ENCODE results near the gene MORC2. TPM values are rescaled to one million over a fixed set of nuclear protein-coding genes. Genes with fewer than 3 reads are reported as not detected.
A peak's percentile ranks its signal among the peaks of the same experiment; 100 is the strongest.

Gene MORC2
- total and polyA plus RNA-seq, 5 donors: 15.8 to 24.0 (median 17.0) TPM

GRCh38 chr22:30902496-30903357 lies 65.8 kb downstream of the MORC2 start:
- DNase-seq: no peak
- Histone ChIP-seq H3K4me1 (ENCODE audit: control insufficient read depth, insufficient read depth, low read length) (no peaks in the 10 kb centered on the region), H3K27ac (ENCODE audit: low read length) (no peak overlapping the region), H3K27me3 (ENCODE audit: control insufficient read depth, insufficient read depth) (no peaks in the 10 kb centered on the region), H3K9me3 (ENCODE audit: control insufficient read depth, low read length) (peaks cover 2% of the 10 kb centered on the region), H3K4me3 (ENCODE audit: low read length) (no peak overlapping the region)
- intact Hi-C loops (cut with DNase I): no loop called here
- WGBS: 69% methylated on average over 16 of the region's 16 CpGs
- ATAC-seq: no peak

GRCh38 chr22:30894371-30894740 lies 74.2 kb downstream of the MORC2 start:
- Histone ChIP-seq H3K9me3 (ENCODE audit: control insufficient read depth, low read length) (peaks cover 2% of the 10 kb centered on the region), H3K27me3 (ENCODE audit: control insufficient read depth, insufficient read depth) (no peaks in the 10 kb centered on the region), H3K27ac (ENCODE audit: low read length) (no peak overlapping the region), H3K4me3 (ENCODE audit: low read length) (no peak overlapping the region), H3K4me1 (ENCODE audit: control insufficient read depth, insufficient read depth, low read length) (no peaks in the 10 kb centered on the region)
- no peak for DNase-seq
- ATAC-seq: no peak
- intact Hi-C loops (cut with DNase I): no loop called here
- WGBS: 71% methylated on average over 3 of the region's 3 CpGs

- intact Hi-C loops (cut with DNase I): no loop called here
- ATAC-seq (no peak), DNase-seq (no peak)
- no peaks in the 10 kb centered on the region for H3K4me1 ChIP-seq (ENCODE audit: control insufficient read depth, insufficient read depth, low read length)
- no peaks in the 10 kb centered on the region for H3K27me3 ChIP-seq (ENCODE audit: control insufficient read depth, insufficient read depth)
- no peaks in the 10 kb centered on the region for H3K9me3 ChIP-seq (ENCODE audit: control insufficient read depth, low read length)
- H3K27ac ChIP-seq (ENCODE audit: low read length): no peak overlapping the region
- WGBS: 85% methylated on average over 23 of the region's 23 CpGs
- H3K4me3 ChIP-seq (ENCODE audit: low read length): no peak overlapping the region
Measured at GRCh38 chr22:30893434-30894370, 74.9 kb downstream of the MORC2 start.

- Histone ChIP-seq H3K27me3 (ENCODE audit: control insufficient read depth, insufficient read depth) (no peaks in the 10 kb centered on the region), H3K27ac (ENCODE audit: low read length) (no peak overlapping the region), H3K4me1 (ENCODE audit: control insufficient read depth, insufficient read depth, low read length) (no peaks in the 10 kb centered on the region), H3K9me3 (ENCODE audit: control insufficient read depth, low read length) (no peaks in the 10 kb centered on the region), H3K4me3 (ENCODE audit: low read length) (no peak overlapping the region)
- 97% methylated on average over 5 of the region's 5 CpGs for WGBS
- no peak for DNase-seq
- ATAC-seq: no peak
- intact Hi-C loops (cut with DNase I): no loop called here
Measured at GRCh38 chr22:30892731-30893221, 75.8 kb downstream of the MORC2 start.

- no peak for ATAC-seq
- no peak overlapping the region for H3K27ac ChIP-seq (ENCODE audit: low read length)
- WGBS: 94% methylated on average over 8 of the region's 8 CpGs
- DNase-seq: no peak
- H3K4me3 ChIP-seq (ENCODE audit: low read length): no peak overlapping the region
- H3K9me3 ChIP-seq (ENCODE audit: control insufficient read depth, low read length): no peaks in the 10 kb centered on the region
- no peaks in the 10 kb centered on the region for H3K4me1 ChIP-seq (ENCODE audit: control insufficient read depth, insufficient read depth, low read length)
- intact Hi-C loops (cut with DNase I): no loop called here
- H3K27me3 ChIP-seq (ENCODE audit: control insufficient read depth, insufficient read depth): no peaks in the 10 kb centered on the region
Measured at GRCh38 chr22:30892286-30892685, 76.3 kb downstream of the MORC2 start.

GRCh38 chr22:30891781-30892180 lies 76.8 kb downstream of the MORC2 start:
- no peak overlapping the region for H3K27ac ChIP-seq (ENCODE audit: low read length)
- H3K9me3 ChIP-seq (ENCODE audit: control insufficient read depth, low read length): no peaks in the 10 kb centered on the region
- H3K4me1 ChIP-seq (ENCODE audit: control insufficient read depth, insufficient read depth, low read length): no peaks in the 10 kb centered on the region
- no peak for ATAC-seq
- H3K27me3 ChIP-seq (ENCODE audit: control insufficient read depth, insufficient read depth): no peaks in the 10 kb centered on the region
- intact Hi-C loops (cut with DNase I): no loop called here
- H3K4me3 ChIP-seq (ENCODE audit: low read length): no peak overlapping the region
- 91% methylated on average over 6 of the region's 6 CpGs for WGBS
- DNase-seq: no peak

GRCh38 chr22:30891443-30891755 lies 77.2 kb downstream of the MORC2 start:
- H3K9me3 ChIP-seq (ENCODE audit: control insufficient read depth, low read length): no peaks in the 10 kb centered on the region
- intact Hi-C loops (cut with DNase I): no loop called here
- no peak overlapping the region for H3K4me3 ChIP-seq (ENCODE audit: low read length)
- 84% methylated on average over 8 of the region's 8 CpGs for WGBS
- H3K27me3 ChIP-seq (ENCODE audit: control insufficient read depth, insufficient read depth): no peaks in the 10 kb centered on the region
- no peak overlapping the region for H3K27ac ChIP-seq (ENCODE audit: low read length)
- DNase-seq: no peak
- no peak for ATAC-seq
- H3K4me1 ChIP-seq (ENCODE audit: control insufficient read depth, insufficient read depth, low read length): no peaks in the 10 kb centered on the region

GRCh38 chr22:30890686-30891442 lies 77.7 kb downstream of the MORC2 start:
- ATAC-seq: peak; percentile 49 to 56
- Histone ChIP-seq H3K4me3 (ENCODE audit: low read length) (no peak overlapping the region), H3K4me1 (ENCODE audit: control insufficient read depth, insufficient read depth, low read length) (no peaks in the 10 kb centered on the region), H3K27ac (ENCODE audit: low read length) (no peak overlapping the region), H3K9me3 (ENCODE audit: control insufficient read depth, low read length) (no peaks in the 10 kb centered on the region), H3K27me3 (ENCODE audit: control insufficient read depth, insufficient read depth) (no peaks in the 10 kb centered on the region)
- 81% methylated on average over 17 of the region's 17 CpGs for WGBS
- intact Hi-C loops (cut with DNase I): no loop called here
- DNase-seq: no peak

- DNase-seq: no peak
- Histone ChIP-seq H3K4me1 (ENCODE audit: control insufficient read depth, insufficient read depth, low read length) (no peaks in the 10 kb centered on the region), H3K27ac (ENCODE audit: low read length) (no peak overlapping the region), H3K9me3 (ENCODE audit: control insufficient read depth, low read length) (no peaks in the 10 kb centered on the region), H3K4me3 (ENCODE audit: low read length) (no peak overlapping the region), H3K27me3 (ENCODE audit: control insufficient read depth, insufficient read depth) (no peaks in the 10 kb centered on the region)
- WGBS: 87% methylated on average over 9 of the region's 9 CpGs
- no peak for ATAC-seq
- intact Hi-C loops (cut with DNase I): no loop called here
Measured at GRCh38 chr22:30889996-30890480, 78.5 kb downstream of the MORC2 start.

- H3K4me3 ChIP-seq (ENCODE audit: low read length): no peak overlapping the region
- H3K4me1 ChIP-seq (ENCODE audit: control insufficient read depth, insufficient read depth, low read length): no peaks in the 10 kb centered on the region
- 89% methylated on average over 17 of the region's 17 CpGs for WGBS
- no peak for DNase-seq
- H3K9me3 ChIP-seq (ENCODE audit: control insufficient read depth, low read length): no peaks in the 10 kb centered on the region
- intact Hi-C loops (cut with DNase I): no loop called here
- no peak for ATAC-seq
- H3K27me3 ChIP-seq (ENCODE audit: control insufficient read depth, insufficient read depth): no peaks in the 10 kb centered on the region
- H3K27ac ChIP-seq (ENCODE audit: low read length): no peak overlapping the region
Measured at GRCh38 chr22:30889268-30889995, 79.1 kb downstream of the MORC2 start.

All from right cardiac atrium (tissue), 5 donors.